HCT116 (cell line): ENCODE data around the gene KCNJ16.

Experiments
- CEBPB ChIP-seq: IDR thresholded peaks from 2 replicates; pipeline ENCODE4 v1.6.1; 2012; ENCODE audit warnings: low read depth
- EGR1 ChIP-seq: IDR thresholded peaks from 2 replicates; pipeline ENCODE4 v1.6.1; 2012; ENCODE audit warnings: low read depth
- EZH2 ChIP-seq: fragments of 200-600 bp; sonication (generic); IDR thresholded peaks from 2 replicates; pipeline ENCODE4 v1.6.1; 2017; ENCODE audit warnings: antibody characterized with exemption, mixed run types
- FOSL1 ChIP-seq: IDR thresholded peaks from 2 replicates; pipeline ENCODE4 v1.6.1; 2012; ENCODE audit warnings: low read depth
- POLR2A ChIP-seq: IDR thresholded peaks from 2 replicates; pipeline ENCODE4 v1.7.0; 2011; ENCODE audit warnings: borderline replicate concordance; ENCODE audit not compliant: insufficient read depth, insufficient read length; ENCODE audit errors: extremely low read depth
- POLR2AphosphoS5 ChIP-seq: IDR thresholded peaks from 2 replicates; pipeline ENCODE4 v1.6.1; 2011; ENCODE audit warnings: mild to moderate bottlenecking, low read depth, low read length, moderate library complexity
- SIN3A ChIP-seq: IDR thresholded peaks from 2 replicates; pipeline ENCODE4 v1.6.1; 2012; ENCODE audit warnings: low read depth
- SP1 ChIP-seq: IDR thresholded peaks from 2 replicates; pipeline ENCODE4 v1.6.1; 2012; ENCODE audit warnings: low read depth
- SRF ChIP-seq: IDR thresholded peaks from 2 replicates; pipeline ENCODE4 v1.6.1; 2012; ENCODE audit warnings: low read depth
- TCF7L2 ChIP-seq: IDR thresholded peaks from 2 replicates; pipeline ENCODE4 v1.7.0; 2011; ENCODE audit warnings: borderline replicate concordance, inconsistent platforms; ENCODE audit not compliant: insufficient read depth, insufficient read length; ENCODE audit errors: extremely low read depth
- YY1 ChIP-seq: IDR thresholded peaks from 2 replicates; pipeline ENCODE4 v1.6.1; 2011; ENCODE audit warnings: low read length, low read depth, moderate library complexity, mild to moderate bottlenecking; ENCODE audit not compliant: insufficient replicate concordance; ENCODE audit errors: extremely low read depth
- TF ChIP-seq, protein P1 (sequence below), 3 experiments: fragments of 200-600 bp in 1 of 3; sonication (generic) in 1 of 3; IDR thresholded peaks in 2 of 3; conservative IDR thresholded peaks in 1 of 3; 2 replicates each; pipeline ENCODE4 v1.5.1; 2012 to 2017; ENCODE audit warnings: low read depth in 2 of 3, low read length in 2 of 3, antibody characterized with exemption in 1 of 3, borderline replicate concordance in 1 of 3, control low read depth in 1 of 3, mild to moderate bottlenecking in 1 of 3, mixed read lengths in 1 of 3, mixed run types in 1 of 3, moderate library complexity in 1 of 3; ENCODE audit not compliant: insufficient read depth in 1 of 3

DNA sequence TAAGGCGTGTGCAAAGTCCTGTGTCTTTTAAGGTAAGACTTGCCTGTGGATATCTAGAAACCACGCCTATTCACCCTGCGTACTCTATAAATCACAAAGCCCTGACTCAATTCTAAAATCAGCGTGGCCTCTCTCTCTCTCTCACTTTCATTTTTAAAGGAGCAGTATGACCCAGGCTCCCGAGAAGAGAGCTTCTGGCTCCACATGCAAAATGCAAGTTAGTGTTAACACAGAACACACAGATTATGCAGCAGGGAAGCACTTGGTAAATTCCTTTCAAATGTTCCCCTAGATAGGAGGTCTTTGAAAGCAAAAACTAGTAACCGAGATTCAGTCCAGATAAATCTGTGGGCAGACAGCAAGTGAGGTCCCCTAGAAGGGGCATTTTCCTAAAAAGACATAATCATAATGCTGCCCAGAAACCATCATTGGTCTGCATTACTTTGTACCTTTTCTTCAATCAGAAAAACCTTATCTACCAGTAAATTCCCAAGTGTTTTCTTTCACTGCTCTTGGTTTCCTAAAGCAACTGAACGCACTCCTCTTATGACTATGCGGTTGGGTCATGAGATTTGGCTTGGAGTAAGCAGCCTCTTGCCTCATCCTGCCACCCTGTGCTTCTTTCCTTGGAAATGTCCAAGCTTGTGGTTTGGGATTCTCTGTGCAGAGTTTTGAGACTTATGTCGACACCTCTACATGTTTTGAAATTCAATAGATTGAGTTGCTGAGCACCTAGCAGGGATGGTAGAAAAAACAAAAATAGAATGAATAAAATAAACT is 62.6 kb downstream of the KCNJ16 start:
- TF ChIP-seq, protein P1, sequence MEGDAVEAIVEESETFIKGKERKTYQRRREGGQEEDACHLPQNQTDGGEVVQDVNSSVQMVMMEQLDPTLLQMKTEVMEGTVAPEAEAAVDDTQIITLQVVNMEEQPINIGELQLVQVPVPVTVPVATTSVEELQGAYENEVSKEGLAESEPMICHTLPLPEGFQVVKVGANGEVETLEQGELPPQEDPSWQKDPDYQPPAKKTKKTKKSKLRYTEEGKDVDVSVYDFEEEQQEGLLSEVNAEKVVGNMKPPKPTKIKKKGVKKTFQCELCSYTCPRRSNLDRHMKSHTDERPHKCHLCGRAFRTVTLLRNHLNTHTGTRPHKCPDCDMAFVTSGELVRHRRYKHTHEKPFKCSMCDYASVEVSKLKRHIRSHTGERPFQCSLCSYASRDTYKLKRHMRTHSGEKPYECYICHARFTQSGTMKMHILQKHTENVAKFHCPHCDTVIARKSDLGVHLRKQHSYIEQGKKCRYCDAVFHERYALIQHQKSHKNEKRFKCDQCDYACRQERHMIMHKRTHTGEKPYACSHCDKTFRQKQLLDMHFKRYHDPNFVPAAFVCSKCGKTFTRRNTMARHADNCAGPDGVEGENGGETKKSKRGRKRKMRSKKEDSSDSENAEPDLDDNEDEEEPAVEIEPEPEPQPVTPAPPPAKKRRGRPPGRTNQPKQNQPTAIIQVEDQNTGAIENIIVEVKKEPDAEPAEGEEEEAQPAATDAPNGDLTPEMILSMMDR (IDR thresholded peaks at IDR 0.05 in 2 of 3, conservative IDR thresholded peaks at IDR 0.05 in 1 of 3; ENCODE audit: borderline replicate concordance in 1 of 3, insufficient read depth in 1 of 3, low read depth in 2 of 3, low read length in 2 of 3): no peak
- TF ChIP-seq POLR2AphosphoS5 (no peak), EGR1 (no peak), CEBPB (no peak), YY1 (no peak), POLR2A (no peak), FOSL1 (no peak), SRF (no peak), EZH2 (no peak), SIN3A (no peak), SP1 (no peak), TCF7L2 (no peak)
